ENCODE results near the gene SMAP1. TPM values are rescaled to one million over a fixed set of nuclear protein-coding genes. Genes with fewer than 3 reads are reported as not detected.

SMAP1 gene
- total RNA-seq, 4 donors from 2014 or later = 24.1 to 35.5 (median 30.9) TPM

- H3K36me3 ChIP-seq = no peaks in the 10 kb centered on the region
- 77 to 83% methylated on average over 3 of the region's 3 CpGs for WGBS, 2 donors (ENCODE audit: low coverage in 1 of 2)
- no peak overlapping the region for H3K4me3 ChIP-seq
- TF ChIP-seq POLR2AphosphoS5 (IDR thresholded peaks at IDR 0.05) (no peak), POLR2A (IDR thresholded peaks at IDR 0.05) (no peak), EP300 (IDR thresholded peaks at IDR 0.05) (no peak), CTCF (IDR thresholded peaks at IDR 0.05) (no peak)
- no peaks in the 10 kb centered on the region for H3K9me3 ChIP-seq
- no peak overlapping the region for H3K27ac ChIP-seq
- no peaks in the 10 kb centered on the region for H3K27me3 ChIP-seq
- H3K4me1 ChIP-seq = peaks cover 0 to 12% (median 0%) of the 10 kb centered on the region in 3 donors
- no peak for ATAC-seq
These were observed 58.2 kb downstream of the SMAP1 start for GRCh38 chr6:70725817-70726415.

DNA sequence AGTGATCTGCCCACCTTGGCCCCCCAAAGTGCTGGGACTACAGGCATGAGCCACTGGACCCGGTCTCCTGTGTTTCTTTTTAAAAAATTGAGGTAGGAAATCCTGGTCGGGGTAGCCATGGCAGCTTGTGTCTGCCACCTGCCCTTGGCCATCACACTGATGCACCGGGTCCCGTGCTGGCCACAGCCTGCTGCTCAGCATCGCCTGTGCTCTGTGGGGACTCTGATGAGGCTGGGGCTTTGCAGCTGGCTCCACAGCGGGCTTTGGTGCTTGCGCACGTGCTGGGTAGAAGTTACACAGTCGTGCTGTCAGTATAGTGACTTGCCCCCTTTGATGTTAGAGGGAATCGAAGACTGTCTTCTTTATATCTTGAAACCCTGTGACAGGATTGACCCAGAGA, 66.7 kb downstream of the SMAP1 start:
- Histone ChIP-seq H3K27me3 (no peaks in the 10 kb centered on the region), H3K4me3 (no peak overlapping the region), H3K36me3 (peaks cover 0 to 8% of the 10 kb centered on the region in 2 donors), H3K4me1 (peaks cover 0 to 5% (median 0%) of the 10 kb centered on the region in 3 donors), H3K9me3 (no peaks in the 10 kb centered on the region), H3K27ac (no peak overlapping the region)
- ATAC-seq = no peak
- TF ChIP-seq EP300 (IDR thresholded peaks at IDR 0.05) = no peak
- no peak for TF ChIP-seq POLR2A (IDR thresholded peaks at IDR 0.05)
- no peak for TF ChIP-seq CTCF (IDR thresholded peaks at IDR 0.05)
- no peak for TF ChIP-seq POLR2AphosphoS5 (IDR thresholded peaks at IDR 0.05)
- 67% methylated on average over 1 of the region's 10 CpGs; no CpG with 5 or more reads in 1 of the 2 donors for WGBS, 2 donors (ENCODE audit: low coverage in 1 of 2)

DNA sequence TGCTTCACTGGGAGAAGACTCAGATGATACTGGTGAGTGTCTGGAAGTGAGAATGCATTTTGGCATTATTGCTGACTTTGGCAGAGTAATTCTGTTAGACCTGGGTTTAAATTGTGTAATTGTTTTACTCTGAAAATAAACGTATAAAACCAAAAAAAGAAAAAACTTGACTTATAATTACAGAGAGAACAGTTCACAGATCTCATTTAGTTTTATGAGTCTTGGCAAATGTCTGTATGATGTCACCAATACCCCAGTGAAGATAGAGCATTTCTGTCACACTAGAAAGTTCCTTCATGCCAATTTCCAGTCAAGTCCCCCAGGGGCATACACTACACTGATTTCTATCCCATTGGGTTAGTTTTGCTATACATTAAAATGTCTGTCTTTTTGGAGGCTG, 67.3 kb downstream of the SMAP1 start:
- Histone ChIP-seq H3K27me3 (no peaks in the 10 kb centered on the region), H3K27ac (no peak overlapping the region), H3K4me3 (no peak overlapping the region), H3K36me3 (peaks cover 0 to 8% of the 10 kb centered on the region in 2 donors), H3K4me1 (peaks cover 0 to 5% (median 0%) of the 10 kb centered on the region in 3 donors), H3K9me3 (no peaks in the 10 kb centered on the region)
- no peak for TF ChIP-seq EP300 (IDR thresholded peaks at IDR 0.05)
- TF ChIP-seq POLR2A (IDR thresholded peaks at IDR 0.05) = no peak
- TF ChIP-seq POLR2AphosphoS5 (IDR thresholded peaks at IDR 0.05) = no peak
- TF ChIP-seq CTCF (IDR thresholded peaks at IDR 0.05) = no peak
- WGBS, 2 donors (ENCODE audit: low coverage in 1 of 2) = 36 to 47% methylated on average over 1 of the region's 1 CpG
- ATAC-seq = no peak

DNA sequence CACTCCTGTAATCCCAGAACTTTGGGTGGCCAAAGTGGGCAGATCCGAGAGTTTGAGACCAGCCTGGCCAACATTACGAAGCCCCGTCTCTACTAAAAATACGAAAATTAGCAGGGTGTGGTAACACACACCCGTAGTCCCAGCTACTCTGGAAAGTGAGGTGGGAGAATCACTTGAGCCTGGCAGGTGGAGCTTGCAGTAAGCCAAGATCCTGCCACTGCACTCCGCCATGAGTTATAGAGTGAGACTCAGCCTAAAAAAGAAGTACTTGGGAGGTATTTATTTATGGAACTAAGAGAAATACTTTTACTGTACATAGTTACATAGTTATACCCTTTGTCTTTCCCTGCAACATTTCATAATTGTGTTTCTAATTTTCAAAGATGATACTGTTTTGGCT, 67.8 kb downstream of the SMAP1 start:
- no peaks in the 10 kb centered on the region for H3K27me3 ChIP-seq
- ATAC-seq = no peak
- peaks cover 0 to 10% of the 10 kb centered on the region in 2 donors for H3K36me3 ChIP-seq
- no peak overlapping the region for H3K4me3 ChIP-seq
- H3K27ac ChIP-seq = no peak overlapping the region
- H3K4me1 ChIP-seq = peaks cover 0 to 5% (median 0%) of the 10 kb centered on the region in 3 donors
- no peaks in the 10 kb centered on the region for H3K9me3 ChIP-seq
- 71 to 85% methylated on average over 2 to 6 of the region's 6 CpGs for WGBS, 2 donors (ENCODE audit: low coverage in 1 of 2)
- TF ChIP-seq CTCF (IDR thresholded peaks at IDR 0.05) (no peak), POLR2A (IDR thresholded peaks at IDR 0.05) (no peak), EP300 (IDR thresholded peaks at IDR 0.05) (no peak), POLR2AphosphoS5 (IDR thresholded peaks at IDR 0.05) (no peak)

DNA sequence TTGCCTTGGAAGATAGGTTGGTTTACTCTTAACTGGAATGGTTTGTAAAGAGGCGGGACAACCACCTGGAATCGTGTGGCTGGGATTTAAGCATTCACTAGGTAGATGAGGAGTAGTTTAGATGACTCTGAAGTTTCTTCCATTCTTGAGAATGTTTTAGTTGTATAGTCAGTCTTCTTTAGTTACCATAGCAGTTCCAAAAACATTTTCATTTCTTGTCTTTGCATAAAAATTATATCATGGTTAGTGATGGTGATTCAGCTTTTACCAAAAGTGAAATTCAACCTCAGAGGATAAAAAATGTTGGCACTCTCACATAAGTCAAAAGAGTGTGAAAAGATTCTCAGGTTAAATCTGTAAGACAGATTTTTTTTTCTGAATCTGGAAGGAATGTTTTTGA, 70.3 kb downstream of the SMAP1 start:
- H3K27ac ChIP-seq = no peak overlapping the region
- no peak for ATAC-seq
- H3K36me3 ChIP-seq = peaks cover 0 to 30% of the 10 kb centered on the region in 2 donors
- TF ChIP-seq POLR2A (IDR thresholded peaks at IDR 0.05) = no peak
- H3K9me3 ChIP-seq = no peaks in the 10 kb centered on the region
- no peak overlapping the region for H3K4me3 ChIP-seq
- H3K4me1 ChIP-seq = peaks cover 0 to 5% (median 0%) of the 10 kb centered on the region in 3 donors
- 91 to 100% methylated on average over 1 to 2 of the region's 2 CpGs for WGBS, 2 donors (ENCODE audit: low coverage in 1 of 2)
- no peaks in the 10 kb centered on the region for H3K27me3 ChIP-seq

Measured in gastroesophageal sphincter (tissue), 4 donors.